Upper lobe of left lung (tissue), 6 donors: Measurements from ENCODE around the gene SMAD6. TPM values are rescaled to one million over a fixed set of nuclear protein-coding genes. Genes with fewer than 3 reads are reported as not detected.

Experiments used
- ATAC-seq, 2 donors: fragments of 200-7000 bp; cut with Tn5 transposase; one replicate each; pipeline ENCODE4 v1.9.1; 2022; ENCODE audit warnings: mild to moderate bottlenecking in 2 of 2, moderate library complexity in 2 of 2; ENCODE audit not compliant: low FRiP score in 2 of 2
- DNase-seq, 2 donors: peaks; one replicate each; pipeline ENCODE4 v3.0.0-alpha.2; 2019 to 2020
- H3K27ac ChIP-seq, 4 donors: fragments of 200-600 bp; sonication (generic); one replicate each; pipeline ENCODE4 v1.5.1; 2016 to 2019
- H3K27me3 ChIP-seq, 4 donors: fragments of 200-600 bp; sonication (generic); one replicate each; pipeline ENCODE4 v1.5.1; 2017 to 2019
- H3K36me3 ChIP-seq, 4 donors: fragments of 200-600 bp; sonication (generic); one replicate each; pipeline ENCODE4 v1.5.1; 2016 to 2019
- H3K4me1 ChIP-seq, 4 donors: fragments of 200-600 bp; sonication (generic); one replicate each; pipeline ENCODE4 v1.5.1; 2018 to 2019
- H3K4me3 ChIP-seq, 4 donors: fragments of 200-600 bp; sonication (generic); one replicate each; pipeline ENCODE4 v1.5.1; 2017 to 2019; ENCODE audit warnings: mild to moderate bottlenecking in 2 of 4, moderate library complexity in 1 of 4
- H3K9me3 ChIP-seq, 4 donors: fragments of 200-600 bp; sonication (generic); one replicate each; pipeline ENCODE4 v1.5.1; 2018 to 2019
- EP300 ChIP-seq, 4 donors: sonication (generic); formaldehyde crosslinking; IDR thresholded peaks; one replicate each; pipeline ENCODE4 v1.5.1; 2017; ENCODE audit warnings: antibody characterized with exemption in 4 of 4, control low read depth in 2 of 4
- POLR2A ChIP-seq, 4 donors: fragments of 450-650 bp; IDR thresholded peaks; one replicate each; pipeline ENCODE4 v1.5.1; 2016 to 2017; ENCODE audit warnings: antibody characterized with exemption in 4 of 4, mild to moderate bottlenecking in 2 of 4
- POLR2AphosphoS5 ChIP-seq, 2 donors: sonication (generic); formaldehyde crosslinking; IDR thresholded peaks; one replicate each; pipeline ENCODE4 v1.5.1; 2017; ENCODE audit warnings: antibody characterized with exemption in 2 of 2
- WGBS, 2 donors: methylation state at CpG; one replicate each; pipeline ENCODE4 v1.1.5; 2017 to 2018; 5-methylcytosine and 5-hydroxymethylcytosine counted together
- total RNA-seq, 6 donors: library from RNA; depleted of rRNA in 4 of 6; stranded (reverse); fragments of >200 nt in 4 of 6; gene quantifications; one replicate each; pipeline versions ENCODE4 v1.1.0 to v1.2.1, GENCODE V29; 2016 to 2021
- TF ChIP-seq, protein P1 (sequence below), 6 experiments: fragments of 450-650 bp in 4 of 6; fragments of 200-600 bp in 2 of 6; sonication (generic) in 2 of 6; IDR thresholded peaks; one replicate each; pipeline ENCODE4 v1.5.1; 2016 to 2019; ENCODE audit warnings: antibody characterized with exemption in 6 of 6
- donor health status: DM: no; HTN: no; CAD: no; lungs with moderate emphysema.
- donor health status: DM: no; HTN: yes; CAD: no; lungs with severe emphysema.

SMAD6 gene
- total RNA-seq, 6 donors from 2014 or later, result 76.6 to 377 (median 102) TPM

DNA sequence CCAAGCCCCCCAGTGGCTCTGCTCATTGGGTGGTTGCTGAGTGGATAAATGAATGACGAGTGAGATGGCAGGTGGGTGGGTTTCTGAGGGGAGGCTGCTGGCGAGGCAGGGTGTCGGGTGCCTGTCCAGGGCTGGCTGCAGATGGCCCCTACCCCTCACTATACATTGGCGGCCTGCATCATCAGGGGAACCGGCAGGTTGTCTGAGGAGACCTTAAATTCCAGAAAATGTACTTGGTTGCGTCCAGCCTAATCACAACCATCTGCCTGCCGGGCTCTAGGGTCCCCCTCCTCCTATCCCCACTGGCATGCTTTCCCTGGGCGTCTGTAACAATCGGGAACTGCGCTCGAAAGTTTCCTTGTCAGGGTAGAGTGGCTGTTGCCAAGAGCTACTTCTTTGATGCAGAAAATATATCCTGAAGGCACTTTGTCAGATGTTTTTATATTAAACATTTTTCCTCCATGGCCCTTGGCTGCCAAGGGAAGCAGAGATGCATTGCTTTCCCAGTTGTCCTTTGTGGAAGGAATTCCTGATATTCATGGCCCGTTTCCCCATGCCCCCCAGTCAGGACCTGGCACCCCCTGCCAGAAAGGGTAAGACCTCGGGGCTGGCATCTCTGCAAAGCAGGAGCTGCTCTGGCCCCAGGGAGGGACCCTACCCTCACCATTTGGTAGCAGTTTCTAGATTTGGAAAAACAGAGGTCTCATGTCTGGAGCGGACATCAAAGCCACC lies 22.9 kb downstream of the SMAD6 start:
- H3K9me3 ChIP-seq, result no peaks in the 10 kb centered on the region
- ATAC-seq (no peak), DNase-seq (no peak)
- peak overlapping the region; percentile 11 to 58 (median 19) for H3K27ac ChIP-seq
- H3K4me1 ChIP-seq, result peaks cover 38 to 86% (median 72%) of the 10 kb centered on the region in 4 donors
- no peaks in the 10 kb centered on the region for H3K27me3 ChIP-seq
- H3K4me3 ChIP-seq, result peak overlapping the region in 1 of 4 donors; percentile 32
- H3K36me3 ChIP-seq, result peaks cover 0 to 64% (median 8%) of the 10 kb centered on the region in 4 donors
- 54 to 63% methylated on average over 14 of the region's 14 CpGs for WGBS, 2 donors
- TF ChIP-seq, protein P1, sequence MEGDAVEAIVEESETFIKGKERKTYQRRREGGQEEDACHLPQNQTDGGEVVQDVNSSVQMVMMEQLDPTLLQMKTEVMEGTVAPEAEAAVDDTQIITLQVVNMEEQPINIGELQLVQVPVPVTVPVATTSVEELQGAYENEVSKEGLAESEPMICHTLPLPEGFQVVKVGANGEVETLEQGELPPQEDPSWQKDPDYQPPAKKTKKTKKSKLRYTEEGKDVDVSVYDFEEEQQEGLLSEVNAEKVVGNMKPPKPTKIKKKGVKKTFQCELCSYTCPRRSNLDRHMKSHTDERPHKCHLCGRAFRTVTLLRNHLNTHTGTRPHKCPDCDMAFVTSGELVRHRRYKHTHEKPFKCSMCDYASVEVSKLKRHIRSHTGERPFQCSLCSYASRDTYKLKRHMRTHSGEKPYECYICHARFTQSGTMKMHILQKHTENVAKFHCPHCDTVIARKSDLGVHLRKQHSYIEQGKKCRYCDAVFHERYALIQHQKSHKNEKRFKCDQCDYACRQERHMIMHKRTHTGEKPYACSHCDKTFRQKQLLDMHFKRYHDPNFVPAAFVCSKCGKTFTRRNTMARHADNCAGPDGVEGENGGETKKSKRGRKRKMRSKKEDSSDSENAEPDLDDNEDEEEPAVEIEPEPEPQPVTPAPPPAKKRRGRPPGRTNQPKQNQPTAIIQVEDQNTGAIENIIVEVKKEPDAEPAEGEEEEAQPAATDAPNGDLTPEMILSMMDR (IDR thresholded peaks at IDR 0.05), result no peak
- TF ChIP-seq EP300 (IDR thresholded peaks at IDR 0.05) (no peak), POLR2A (IDR thresholded peaks at IDR 0.05) (no peak), POLR2AphosphoS5 (IDR thresholded peaks at IDR 0.05) (no peak)

DNA sequence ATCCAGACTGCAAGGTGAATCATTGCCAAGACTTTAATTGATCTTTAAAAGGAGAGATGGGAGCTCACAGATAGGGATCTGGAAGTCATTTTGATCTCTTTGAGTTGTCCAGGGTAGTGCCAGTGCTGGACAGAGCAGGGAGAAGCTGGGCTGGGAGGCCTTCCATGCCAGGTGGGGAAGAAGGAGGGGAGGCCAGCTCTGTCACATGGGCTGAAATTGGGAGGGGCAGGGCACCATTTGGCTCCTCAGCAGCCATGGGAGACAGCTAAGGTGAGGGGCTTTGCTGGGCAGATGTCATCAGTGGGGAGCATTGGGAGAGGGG lies 23.4 kb downstream of the SMAD6 start:
- H3K36me3 ChIP-seq, result peaks cover 0 to 58% (median 8%) of the 10 kb centered on the region in 4 donors
- peak overlapping the region in 2 of 4 donors; percentile 24 to 58 for H3K27ac ChIP-seq
- no peak for TF ChIP-seq EP300 (IDR thresholded peaks at IDR 0.05)
- TF ChIP-seq POLR2AphosphoS5 (IDR thresholded peaks at IDR 0.05), result no peak
- TF ChIP-seq POLR2A (IDR thresholded peaks at IDR 0.05), result no peak
- TF ChIP-seq, protein P1 (IDR thresholded peaks at IDR 0.05), result no peak
- peak overlapping the region in 1 of 4 donors; percentile 32 for H3K4me3 ChIP-seq
- no peaks in the 10 kb centered on the region for H3K9me3 ChIP-seq
- H3K27me3 ChIP-seq, result no peaks in the 10 kb centered on the region
- ATAC-seq (no peak), DNase-seq (no peak)
- H3K4me1 ChIP-seq, result peaks cover 41 to 86% (median 71%) of the 10 kb centered on the region in 4 donors

DNA sequence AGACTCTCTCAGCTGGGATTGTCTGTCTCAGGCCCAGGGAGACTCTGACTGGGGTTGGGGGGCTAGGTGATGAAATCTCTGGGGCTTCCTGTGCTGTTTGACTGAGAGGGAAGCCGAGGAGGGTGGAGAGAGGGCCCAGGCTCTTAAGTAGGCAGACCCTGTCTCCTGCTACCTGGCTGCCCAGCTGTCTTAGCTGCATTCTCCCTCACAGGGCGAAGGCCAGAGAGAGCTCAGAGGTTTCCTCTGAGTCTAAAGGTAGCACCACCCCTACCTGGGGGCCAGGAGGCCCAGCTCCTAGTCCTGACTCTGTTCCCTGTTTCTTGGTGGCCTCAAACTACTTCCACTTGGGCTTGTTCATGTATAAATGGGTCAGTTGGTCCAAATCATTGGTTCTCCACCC lies 24.4 kb downstream of the SMAD6 start:
- Histone ChIP-seq H3K27ac (peak overlapping the region in 3 of 4 donors; percentile 17 to 58 (median 22)), H3K4me1 (peaks cover 37 to 80% (median 66%) of the 10 kb centered on the region in 4 donors), H3K4me3 (peak overlapping the region in 1 of 4 donors; percentile 32), H3K36me3 (peaks cover 0 to 54% (median 5%) of the 10 kb centered on the region in 4 donors), H3K9me3 (no peaks in the 10 kb centered on the region), H3K27me3 (no peaks in the 10 kb centered on the region)
- WGBS, 2 donors, result 58 to 63% methylated on average over 2 of the region's 2 CpGs
- no peak for DNase-seq
- no peak for ATAC-seq
- TF ChIP-seq POLR2A (IDR thresholded peaks at IDR 0.05) (no peak), EP300 (IDR thresholded peaks at IDR 0.05) (no peak), POLR2AphosphoS5 (IDR thresholded peaks at IDR 0.05) (no peak)
- TF ChIP-seq, protein P1 (IDR thresholded peaks at IDR 0.05), result no peak

DNA sequence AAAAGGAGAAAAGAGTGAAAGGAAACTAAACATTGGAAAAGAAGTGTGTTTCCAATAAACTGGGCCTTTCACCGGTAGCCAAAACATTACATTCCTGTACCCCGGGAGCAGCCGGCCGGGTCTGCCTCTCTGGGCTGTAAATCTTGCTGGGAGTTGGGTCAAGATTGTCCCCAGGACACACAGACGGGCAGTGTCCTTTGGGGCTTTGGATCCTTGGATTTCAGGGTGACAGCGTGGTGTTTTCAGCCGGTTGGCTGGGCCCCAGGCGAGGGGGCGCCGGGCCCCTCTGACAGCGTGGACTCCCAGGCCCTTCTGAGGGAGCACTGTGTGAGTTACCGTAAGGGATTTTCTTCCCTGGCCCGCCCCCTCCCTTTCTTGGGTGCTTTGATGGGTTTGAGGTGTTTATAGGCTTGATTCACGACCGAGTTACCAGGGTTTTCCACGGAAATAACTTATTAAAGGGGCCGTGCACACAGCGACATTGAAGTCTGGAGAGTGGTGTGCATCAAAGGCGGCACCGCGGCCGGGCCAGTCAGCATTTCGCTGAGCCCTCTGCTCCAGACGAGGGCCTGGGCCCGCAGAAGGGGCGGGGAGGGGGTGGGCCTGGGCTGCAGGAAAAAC lies 27.4 kb downstream of the SMAD6 start:
- Histone ChIP-seq H3K4me3 (peak overlapping the region in 2 of 4 donors; percentile 26 to 32), H3K27me3 (no peaks in the 10 kb centered on the region), H3K36me3 (peaks cover 0 to 40% (median 4%) of the 10 kb centered on the region in 4 donors), H3K4me1 (peaks cover 39 to 63% (median 53%) of the 10 kb centered on the region in 4 donors), H3K27ac (peak overlapping the region; percentile 69 to 78 (median 72)), H3K9me3 (no peaks in the 10 kb centered on the region)
- TF ChIP-seq POLR2A (IDR thresholded peaks at IDR 0.05) (no peak), POLR2AphosphoS5 (IDR thresholded peaks at IDR 0.05) (no peak), EP300 (IDR thresholded peaks at IDR 0.05) (no peak)
- TF ChIP-seq, protein P1 (IDR thresholded peaks at IDR 0.05), result no peak
- DNase-seq (peak in 1 of 2 donors; percentile 84), ATAC-seq (peak; percentile 46 to 59)
- WGBS, 2 donors, result 35 to 53% methylated on average over 16 to 26 of the region's 26 CpGs
